Smooth muscle cell (in vitro differentiated cells): ENCODE results near the gene HNRNPA1L2. TPM values are rescaled to one million over a fixed set of nuclear protein-coding genes. Genes with fewer than 3 reads are reported as not detected.

Experiments used
- DNase-seq: peaks from one replicate; lab custom pipeline; 2025; ENCODE audit not compliant: unreplicated experiment; lab: John Stamatoyannopoulos, UW
- H2AFZ ChIP-seq: fragments of 200-600 bp; sonication (generic); 2 replicates; pipeline ENCODE4 v1.6.0; 2016; ENCODE audit warnings: antibody characterized with exemption, low read depth, mild to moderate bottlenecking
- H3F3A ChIP-seq: fragments of 200-600 bp; sonication (generic); 2 replicates; pipeline ENCODE4 v1.6.0; 2017; ENCODE audit warnings: antibody characterized with exemption, low read depth
- H3K27ac ChIP-seq: fragments of 200-600 bp; sonication (generic); 2 replicates; pipeline ENCODE4 v1.5.1; 2016; ENCODE audit warnings: low read depth, mild to moderate bottlenecking
- H3K27me3 ChIP-seq: fragments of 200-600 bp; sonication (generic); 2 replicates; pipeline ENCODE4 v1.6.1; 2016; ENCODE audit warnings: low read depth, mild to moderate bottlenecking
- H3K36me3 ChIP-seq: fragments of 200-600 bp; sonication (generic); 2 replicates; pipeline ENCODE4 v1.5.1; 2016; ENCODE audit warnings: low read depth
- H3K4me1 ChIP-seq: fragments of 200-600 bp; sonication (generic); 2 replicates; pipeline ENCODE4 v1.5.1; 2016; ENCODE audit warnings: low read depth
- H3K4me2 ChIP-seq: fragments of 200-600 bp; sonication (generic); 2 replicates; pipeline ENCODE4 v1.6.0; 2016; ENCODE audit warnings: mild to moderate bottlenecking
- H3K4me3 ChIP-seq: fragments of 200-600 bp; sonication (generic); 2 replicates; pipeline ENCODE4 v1.5.1; 2016; ENCODE audit warnings: mild to moderate bottlenecking
- H3K79me2 ChIP-seq: fragments of 200-600 bp; sonication (generic); 2 replicates; pipeline ENCODE4 v1.6.0; 2016; ENCODE audit warnings: low read depth, mild to moderate bottlenecking
- H3K9ac ChIP-seq: fragments of 200-600 bp; sonication (generic); 2 replicates; pipeline ENCODE4 v1.6.0; 2016; ENCODE audit warnings: low read depth
- H3K9me3 ChIP-seq: fragments of 200-600 bp; sonication (generic); replicated peaks from 2 replicates; pipeline ENCODE4 v1.5.1; 2016; ENCODE audit warnings: low read depth
- H4K20me1 ChIP-seq: fragments of 200-600 bp; sonication (generic); 2 replicates; pipeline ENCODE4 v1.6.0; 2016; ENCODE audit warnings: low read depth
- whole genome bisulfite sequencing: methylation state at CpG from one replicate; pipeline ENCODE4 v1.1.7; 2016; ENCODE audit warnings: low lambda C conversion rate; 5-methylcytosine and 5-hydroxymethylcytosine counted together
- polyA plus RNA-seq: library from polyadenylated mRNA; unstranded; fragments of >200 nt; fragmentation: Nextera tagmentation; extraction: Ambion mirVana; gene quantifications from 2 replicates; pipeline ENCODE4 v1.2.1, GENCODE V29; 2016
- total RNA-seq: library from RNA; depleted of rRNA; stranded (reverse); fragments of >200 nt; gene quantifications from 2 replicates; pipeline ENCODE4 v1.2.3, GENCODE V29; 2014
- TF ChIP-seq, protein P1 (sequence below): fragments of 200-600 bp; sonication (generic); IDR thresholded peaks from 2 replicates; pipeline ENCODE4 v1.5.1; 2017; ENCODE audit warnings: borderline replicate concordance, mild to moderate bottlenecking, antibody characterized with exemption; ENCODE audit not compliant: insufficient read depth, poor library complexity, severe bottlenecking

The HNRNPA1L2 gene
- total and polyA plus RNA-seq, 2 experiments from 2014 or later: 7.8 to 11.9 TPM

DNA sequence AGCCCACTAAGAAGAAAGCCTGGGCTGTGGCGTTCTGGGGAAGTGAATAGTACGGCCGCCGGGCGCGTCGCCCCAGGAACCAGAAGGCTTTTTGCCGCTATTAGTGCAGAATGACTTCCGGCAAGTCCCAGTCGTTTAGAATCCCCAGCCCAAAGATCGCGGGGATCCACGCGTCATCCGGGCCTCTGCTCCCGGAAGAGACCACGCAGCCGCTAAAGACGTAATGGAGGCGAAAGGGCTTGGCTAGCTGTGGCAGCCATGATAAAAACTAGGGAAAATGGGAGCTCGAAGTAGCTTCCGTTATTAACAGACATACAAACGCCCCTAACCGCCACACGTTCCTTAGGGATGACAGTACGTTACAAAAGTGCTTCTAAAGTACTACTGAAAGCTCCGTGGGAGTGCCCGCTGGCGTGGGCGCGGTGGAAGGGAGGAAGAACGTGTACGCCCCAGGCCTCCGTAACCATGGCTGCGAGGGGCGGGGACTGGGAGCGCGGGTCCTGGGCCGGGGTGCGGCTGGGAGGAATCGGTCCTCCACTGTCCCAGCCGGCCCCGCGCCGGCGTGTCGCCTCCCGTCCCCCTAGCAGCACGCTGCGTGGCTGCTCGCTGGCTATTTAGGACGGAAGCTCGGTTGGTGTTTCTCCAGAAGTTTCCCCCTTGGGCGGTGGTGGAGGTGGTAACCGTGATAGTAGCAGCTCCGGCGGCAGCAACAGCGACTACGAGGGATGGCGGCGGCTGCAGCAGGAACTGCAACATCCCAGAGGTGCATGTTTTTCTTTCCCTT lies 10.2 kb downstream of the HNRNPA1L2 start, which contains the start of gene SUGT1:
SUGT1 (plus strand) TSS at position 641 of the 784 bp plus-strand sequence; CDS start at position 726, 85 bp downstream.
- Histone ChIP-seq H3K9ac (peak within 1 kb of the TSS; percentile 95), H2AFZ (peak within 1 kb of the TSS; percentile 65), H3K9me3 (no peaks in the 10 kb centered on the region), H3F3A (peaks cover 4% of the 10 kb centered on the region), H3K4me1 (peaks cover 17% of the 10 kb centered on the region), H3K27ac (peak within 1 kb of the TSS; percentile 96), H4K20me1 (peaks cover 37% of the 10 kb centered on the region), H3K4me3 (peak within 1 kb of the TSS; percentile 93), H3K27me3 (no peaks in the 10 kb centered on the region), H3K79me2 (peaks cover 65% of the 10 kb centered on the region), H3K36me3 (peaks cover under 1% of the 10 kb centered on the region), H3K4me2 (peak within 1 kb of the TSS; percentile 98)
- under 1% methylated on average over 56 of the region's 61 CpGs for WGBS
- peak; percentile 94 for DNase-seq
- TF ChIP-seq, protein P1, sequence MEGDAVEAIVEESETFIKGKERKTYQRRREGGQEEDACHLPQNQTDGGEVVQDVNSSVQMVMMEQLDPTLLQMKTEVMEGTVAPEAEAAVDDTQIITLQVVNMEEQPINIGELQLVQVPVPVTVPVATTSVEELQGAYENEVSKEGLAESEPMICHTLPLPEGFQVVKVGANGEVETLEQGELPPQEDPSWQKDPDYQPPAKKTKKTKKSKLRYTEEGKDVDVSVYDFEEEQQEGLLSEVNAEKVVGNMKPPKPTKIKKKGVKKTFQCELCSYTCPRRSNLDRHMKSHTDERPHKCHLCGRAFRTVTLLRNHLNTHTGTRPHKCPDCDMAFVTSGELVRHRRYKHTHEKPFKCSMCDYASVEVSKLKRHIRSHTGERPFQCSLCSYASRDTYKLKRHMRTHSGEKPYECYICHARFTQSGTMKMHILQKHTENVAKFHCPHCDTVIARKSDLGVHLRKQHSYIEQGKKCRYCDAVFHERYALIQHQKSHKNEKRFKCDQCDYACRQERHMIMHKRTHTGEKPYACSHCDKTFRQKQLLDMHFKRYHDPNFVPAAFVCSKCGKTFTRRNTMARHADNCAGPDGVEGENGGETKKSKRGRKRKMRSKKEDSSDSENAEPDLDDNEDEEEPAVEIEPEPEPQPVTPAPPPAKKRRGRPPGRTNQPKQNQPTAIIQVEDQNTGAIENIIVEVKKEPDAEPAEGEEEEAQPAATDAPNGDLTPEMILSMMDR: peak; percentile 44

- no peaks in the 10 kb centered on the region for H3K9me3 ChIP-seq
- H3F3A ChIP-seq: peaks cover 4% of the 10 kb centered on the region
- H3K27me3 ChIP-seq: no peaks in the 10 kb centered on the region
- H3K4me1 ChIP-seq: peaks cover 17% of the 10 kb centered on the region
- H3K9ac ChIP-seq: peak overlapping the region; percentile 95
- H2AFZ ChIP-seq: peak overlapping the region; percentile 65
- H3K36me3 ChIP-seq: peaks cover 6% of the 10 kb centered on the region
- H4K20me1 ChIP-seq: peaks cover 40% of the 10 kb centered on the region
- peak overlapping the region; percentile 98 for H3K4me2 ChIP-seq
- peaks cover 71% of the 10 kb centered on the region for H3K79me2 ChIP-seq
- under 1% methylated on average over 18 of the region's 18 CpGs for WGBS
- peak overlapping the region; percentile 96 for H3K27ac ChIP-seq
- H3K4me3 ChIP-seq: peak overlapping the region; percentile 93
- TF ChIP-seq, protein P1: no peak
- no peak for DNase-seq
Observed at GRCh38 chr13:52652980-52653303, 10.7 kb downstream of the HNRNPA1L2 start.

- H3K9ac ChIP-seq: no peak overlapping the region
- H3F3A ChIP-seq: no peaks in the 10 kb centered on the region
- no peak overlapping the region for H3K4me2 ChIP-seq
- TF ChIP-seq, protein P1: no peak
- no peak overlapping the region for H3K4me3 ChIP-seq
- H3K4me1 ChIP-seq: peaks cover 4% of the 10 kb centered on the region
- no peak overlapping the region for H2AFZ ChIP-seq
- H3K79me2 ChIP-seq: peaks cover 50% of the 10 kb centered on the region
- no peak for DNase-seq
- H3K27ac ChIP-seq: no peak overlapping the region
- H3K36me3 ChIP-seq: peaks cover 15% of the 10 kb centered on the region
- no peaks in the 10 kb centered on the region for H3K27me3 ChIP-seq
- H4K20me1 ChIP-seq: peaks cover 39% of the 10 kb centered on the region
- no peaks in the 10 kb centered on the region for H3K9me3 ChIP-seq
- 96% methylated on average over 2 of the region's 2 CpGs for WGBS
Observed at GRCh38 chr13:52659340-52659739, 17.1 kb downstream of the HNRNPA1L2 start.

DNA sequence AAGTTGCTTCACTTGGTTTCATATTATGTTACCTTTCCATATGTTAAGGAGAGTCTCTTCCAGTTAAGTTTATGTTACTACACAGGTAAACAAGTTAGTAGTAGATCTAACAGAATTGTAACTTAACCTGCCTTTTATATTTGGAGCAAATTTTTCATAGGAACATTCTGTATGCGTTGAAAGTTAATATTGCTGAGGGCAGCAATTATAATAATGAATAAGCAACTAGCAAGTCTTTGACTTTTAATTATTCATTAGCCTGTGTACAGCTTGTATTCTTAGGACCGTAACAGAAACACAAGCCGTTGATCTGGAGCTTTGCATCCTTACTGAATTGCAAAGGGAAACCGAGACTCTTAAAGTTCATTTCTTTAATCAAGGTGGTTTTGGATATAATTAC lies 22.0 kb downstream of the HNRNPA1L2 start:
- no peaks in the 10 kb centered on the region for H3K27me3 ChIP-seq
- H4K20me1 ChIP-seq: peaks cover 32% of the 10 kb centered on the region
- H2AFZ ChIP-seq: no peak overlapping the region
- H3F3A ChIP-seq: no peaks in the 10 kb centered on the region
- H3K9ac ChIP-seq: no peak overlapping the region
- H3K36me3 ChIP-seq: peaks cover 25% of the 10 kb centered on the region
- H3K4me2 ChIP-seq: no peak overlapping the region
- 98% methylated on average over 4 of the region's 4 CpGs for WGBS
- TF ChIP-seq, protein P1: no peak
- H3K4me3 ChIP-seq: no peak overlapping the region
- no peaks in the 10 kb centered on the region for H3K4me1 ChIP-seq
- no peak overlapping the region for H3K27ac ChIP-seq
- DNase-seq: no peak
- H3K79me2 ChIP-seq: peaks cover 5% of the 10 kb centered on the region
- H3K9me3 ChIP-seq: no peaks in the 10 kb centered on the region
